ENCODE measurements around the gene GABRR1. TPM values are rescaled to one million over a fixed set of nuclear protein-coding genes. Genes with fewer than 3 reads are reported as not detected.

The GABRR1 gene
- total RNA-seq, 1 experiment from 2014 or later, result 0.33 TPM

DNA sequence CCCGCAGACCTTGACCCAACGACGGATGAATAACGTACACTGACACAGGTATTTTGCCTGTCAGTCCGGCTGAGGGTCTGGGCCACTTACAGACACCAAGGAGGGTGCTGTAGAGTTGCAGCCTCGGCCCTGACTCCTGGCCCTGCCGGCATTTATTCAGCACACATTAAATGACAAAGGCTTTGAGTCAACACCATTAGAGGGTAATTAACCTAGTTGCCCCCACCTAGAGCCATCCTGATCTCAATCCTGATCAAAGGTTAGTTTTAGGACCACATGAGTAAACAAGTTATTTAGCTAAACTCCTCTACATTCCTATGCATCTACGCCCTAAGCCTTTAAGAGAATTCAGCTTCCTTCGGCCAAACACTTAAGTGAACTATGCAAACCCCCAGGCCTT, 83.2 kb downstream of the GABRR1 start:
- H3K4me1 ChIP-seq (ENCODE audit: insufficient read depth, low read length), result no peaks in the 10 kb centered on the region
- H2BK20ac ChIP-seq (ENCODE audit: low read depth, low read length, poor library complexity, severe bottlenecking), result no peak overlapping the region
- H3K14ac ChIP-seq (ENCODE audit: insufficient read depth, low read length), result no peak overlapping the region
- H2BK5ac ChIP-seq (ENCODE audit: insufficient read length, low read length), result no peak overlapping the region
- peaks cover 2% of the 10 kb centered on the region for H3K9me3 ChIP-seq (ENCODE audit: control insufficient read depth, low read depth, low read length)
- peaks cover 54% of the 10 kb centered on the region for H3K27me3 Mint-ChIP-seq (ENCODE audit: low read depth)
- no peak overlapping the region for H2AK5ac ChIP-seq (ENCODE audit: insufficient read length, low read length)
- no peak overlapping the region for H2BK12ac ChIP-seq (ENCODE audit: insufficient read length, low read depth, low read length)
- no peak overlapping the region for H3K27ac ChIP-seq (ENCODE audit: insufficient read length, low read depth, low read length)
- no peaks in the 10 kb centered on the region for H3K79me1 ChIP-seq (ENCODE audit: insufficient read depth, low read depth, low read length, poor library complexity, severe bottlenecking)
- no peak overlapping the region for H3K18ac ChIP-seq (ENCODE audit: insufficient read length, low read depth, low read length)
- no peak overlapping the region for H3K56ac ChIP-seq (ENCODE audit: insufficient read length, low read depth, low read length)
- H4K91ac ChIP-seq (ENCODE audit: insufficient read length, low read depth, low read length), result no peak overlapping the region
- no peak overlapping the region for H2BK120ac ChIP-seq (ENCODE audit: low read depth, low read length, poor library complexity, severe bottlenecking)
- H4K5ac ChIP-seq (ENCODE audit: insufficient read length, low read depth, low read length), result no peak overlapping the region
- H3K4me2 ChIP-seq (ENCODE audit: insufficient read depth, insufficient read length, low read length), result no peak overlapping the region
- H3K79me2 ChIP-seq (ENCODE audit: insufficient read depth, low read length), result no peaks in the 10 kb centered on the region
- H2BK15ac ChIP-seq (ENCODE audit: low read depth, low read length), result no peak overlapping the region
- WGBS (ENCODE audit: extremely low coverage, insufficient read length, low lambda C conversion rate), result no CpG with 5 or more reads among the region's 9 CpGs
- H3K9me3 Mint-ChIP-seq, result peaks cover 2 to 4% of the 10 kb centered on the region in 2 experiments; a peak in 3 of 5 replicates
- no peaks in the 10 kb centered on the region for H3K23me2 ChIP-seq (ENCODE audit: insufficient read length, low read depth, low read length, poor library complexity, severe bottlenecking)
- H2AFZ ChIP-seq (ENCODE audit: low read length), result no peak overlapping the region
- TF ChIP-seq, protein P1, sequence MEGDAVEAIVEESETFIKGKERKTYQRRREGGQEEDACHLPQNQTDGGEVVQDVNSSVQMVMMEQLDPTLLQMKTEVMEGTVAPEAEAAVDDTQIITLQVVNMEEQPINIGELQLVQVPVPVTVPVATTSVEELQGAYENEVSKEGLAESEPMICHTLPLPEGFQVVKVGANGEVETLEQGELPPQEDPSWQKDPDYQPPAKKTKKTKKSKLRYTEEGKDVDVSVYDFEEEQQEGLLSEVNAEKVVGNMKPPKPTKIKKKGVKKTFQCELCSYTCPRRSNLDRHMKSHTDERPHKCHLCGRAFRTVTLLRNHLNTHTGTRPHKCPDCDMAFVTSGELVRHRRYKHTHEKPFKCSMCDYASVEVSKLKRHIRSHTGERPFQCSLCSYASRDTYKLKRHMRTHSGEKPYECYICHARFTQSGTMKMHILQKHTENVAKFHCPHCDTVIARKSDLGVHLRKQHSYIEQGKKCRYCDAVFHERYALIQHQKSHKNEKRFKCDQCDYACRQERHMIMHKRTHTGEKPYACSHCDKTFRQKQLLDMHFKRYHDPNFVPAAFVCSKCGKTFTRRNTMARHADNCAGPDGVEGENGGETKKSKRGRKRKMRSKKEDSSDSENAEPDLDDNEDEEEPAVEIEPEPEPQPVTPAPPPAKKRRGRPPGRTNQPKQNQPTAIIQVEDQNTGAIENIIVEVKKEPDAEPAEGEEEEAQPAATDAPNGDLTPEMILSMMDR (conservative IDR thresholded peaks at IDR 0.05), result no peak
- peak; percentile 44 for DNase-seq
- H3K36me3 Mint-ChIP-seq (ENCODE audit: insufficient read depth in 1 of 3, low read depth in 3 of 3), result peaks cover 0 to 1% (median under 1%) of the 10 kb centered on the region in 3 experiments; a peak in 2 of 7 replicates
- no peak overlapping the region for H3K4me3 Mint-ChIP-seq
- H3K9ac ChIP-seq (ENCODE audit: extremely low read depth, insufficient read length, low read length), result no peak overlapping the region
- H3K27ac Mint-ChIP-seq, result no peak overlapping the region
- no peaks in the 10 kb centered on the region for H4K20me1 ChIP-seq (ENCODE audit: control insufficient read depth, insufficient read depth, insufficient read length)
- no peak overlapping the region for H4K8ac ChIP-seq (replicated peaks; ENCODE audit: insufficient read length, low read depth, low read length)
- H3K4me1 Mint-ChIP-seq, result peaks cover 18 to 21% of the 10 kb centered on the region in 2 experiments
- H3T11ph ChIP-seq (ENCODE audit: low read length), result no peak overlapping the region
- no peak overlapping the region for H3K23ac ChIP-seq (ENCODE audit: insufficient read length, low read depth, low read length)
- H3K4ac ChIP-seq (ENCODE audit: low read depth, low read length), result no peak overlapping the region
- peaks cover 15% of the 10 kb centered on the region; the same call in 1 of the 2 replicates for H3K27me3 ChIP-seq (ENCODE audit: insufficient read depth, low read length)
